Activated CD8-positive, alpha-beta T cell treated with anti-CD3 and anti-CD28 coated beads for 36 hours (primary cell): Measurements from ENCODE around the gene DLG1. TPM values are rescaled to one million over a fixed set of nuclear protein-coding genes. Genes with fewer than 3 reads are reported as not detected.

Experiments
- ATAC-seq: fragments of 200-7000 bp; cut with Tn5 transposase; one replicate; pipeline ENCODE4 v1.10.0; 2021; ENCODE audit warnings: mild to moderate bottlenecking, moderate library complexity
- CTCF ChIA-PET: fragments of 350-600 bp; sonication (Branson Sonifier 250); formaldehyde crosslinking; loops from one replicate; lab custom pipeline; 2021; ENCODE audit warnings: antibody characterized with exemption; lab: Charles Lee
- POLR2A ChIA-PET: fragments of 350-600 bp; sonication (Branson Sonifier 250); formaldehyde crosslinking; loops from one replicate; lab custom pipeline; 2021; ENCODE audit warnings: antibody characterized with exemption; lab: Charles Lee
- DNase-seq: peaks from one replicate; pipeline ENCODE4 v3.0.0-alpha.2; 2020
- H3K27ac Mint-ChIP-seq: one replicate; pipeline ENCODE4 v1.8.0; 2021; ENCODE audit warnings: mild to moderate bottlenecking, mixed read lengths
- H3K27me3 Mint-ChIP-seq: one replicate; pipeline ENCODE4 v1.8.0; 2021; ENCODE audit warnings: mixed read lengths
- H3K36me3 Mint-ChIP-seq: one replicate; pipeline ENCODE4 v1.8.0; 2021; ENCODE audit warnings: low read depth, mixed read lengths
- H3K4me1 Mint-ChIP-seq: one replicate; pipeline ENCODE4 v1.8.0; 2021; ENCODE audit warnings: low read depth, mixed read lengths
- H3K4me3 Mint-ChIP-seq: one replicate; pipeline ENCODE4 v1.8.0; 2021; ENCODE audit warnings: mild to moderate bottlenecking, moderate library complexity, mixed read lengths
- H3K9me3 Mint-ChIP-seq: one replicate; pipeline ENCODE4 v1.8.0; 2021; ENCODE audit warnings: mixed read lengths
- CTCF ChIP-seq: fragments of 200-600 bp; IDR thresholded peaks from one replicate; pipeline ENCODE4 v1.8.0; 2022; ENCODE audit warnings: antibody characterized with exemption, mild to moderate bottlenecking
- intact Hi-C: fragments of 100-400 bp; cut with micrococcal nuclease; formaldehyde crosslinking; loops from one replicate; pipeline ENCODE4 v1.10.0; 2022
- total RNA-seq, 2 experiments: library from RNA; stranded (reverse); gene quantifications; one replicate each; pipeline ENCODE4 v1.2.3, GENCODE V29; 2021

DLG1 gene
- total RNA-seq, 2 experiments from 2014 or later: 57.6 to 62.2 TPM

DNA sequence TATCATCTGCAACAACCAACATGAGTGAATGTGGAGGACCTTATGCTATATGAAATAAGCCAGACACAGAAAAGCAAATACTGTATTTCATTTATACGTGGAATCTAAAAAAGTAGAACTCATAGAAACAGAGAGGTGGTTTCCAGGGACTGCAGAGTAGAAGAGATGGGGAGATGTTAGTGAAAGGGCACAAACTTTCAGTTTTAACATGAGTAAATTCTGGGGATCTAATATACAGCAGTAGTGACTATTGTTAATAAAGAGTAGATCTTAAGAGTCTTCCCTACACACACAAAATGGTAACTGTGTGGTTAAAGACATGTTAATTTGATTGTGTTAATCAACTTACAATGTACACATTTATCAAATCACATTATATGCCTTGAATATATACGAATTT lies 247.9 kb downstream of the DLG1 start:
- CTCF ChIA-PET: no interaction called here

DNA sequence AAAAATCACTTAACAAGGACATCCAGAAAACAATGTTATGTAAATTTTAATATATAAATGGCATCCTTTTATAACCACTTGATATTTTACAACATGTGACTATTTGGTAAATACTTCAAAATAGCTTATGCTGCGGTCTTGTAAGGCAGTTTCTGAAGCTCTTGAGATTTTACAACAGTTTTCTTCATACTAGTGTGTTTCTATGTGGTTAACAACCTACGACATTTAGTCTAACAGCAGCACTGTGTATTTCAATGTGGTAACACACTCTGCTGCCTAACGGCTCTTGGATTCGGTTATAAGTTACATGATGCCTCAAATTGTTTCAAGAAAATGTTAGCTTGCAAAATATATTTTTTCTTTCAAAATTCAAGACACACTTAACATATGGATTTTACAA lies 255.9 kb downstream of the DLG1 start:
- no peak for ATAC-seq
- intact Hi-C loops: no loop called here
- Mint-ChIP-seq H3K27me3 (no peaks in the 10 kb centered on the region), H3K4me3 (no peak overlapping the region), H3K4me1 (no peaks in the 10 kb centered on the region), H3K27ac (no peak overlapping the region), H3K36me3 (peaks cover 5% of the 10 kb centered on the region), H3K9me3 (no peaks in the 10 kb centered on the region)
- no peak for DNase-seq
- ChIA-PET CTCF (interaction anchor here (2.6 to 6.7 kb wide), 2 partner anchors 12 to 13 kb away, joined by 5 to 45 read pairs; partner anchors contain the start of gene MELTF), POLR2A (no interaction called here)
- TF ChIP-seq CTCF: no peak

More for the DNA sequence above, 247.9 kb downstream of the DLG1 start:
- no peak for TF ChIP-seq CTCF
- no peak for DNase-seq
- no peaks in the 10 kb centered on the region for H3K9me3 Mint-ChIP-seq
- H3K27ac Mint-ChIP-seq: peak overlapping the region; percentile 66
- intact Hi-C loops: no loop called here
- H3K4me3 Mint-ChIP-seq: no peak overlapping the region
- peak; percentile 60 for ATAC-seq
- H3K36me3 Mint-ChIP-seq: peaks cover 20% of the 10 kb centered on the region
- no peaks in the 10 kb centered on the region for H3K27me3 Mint-ChIP-seq
- POLR2A ChIA-PET: no interaction called here
- H3K4me1 Mint-ChIP-seq: peaks cover 10% of the 10 kb centered on the region

GRCh38 chr3:197041875-197042488 lies 256.4 kb downstream of the DLG1 start:
- H3K36me3 Mint-ChIP-seq: peaks cover 5% of the 10 kb centered on the region
- ChIA-PET CTCF (interaction anchor here (6.7 kb wide), 1 partner anchor 12 kb away, joined by 45 read pairs; the partner anchor contains the start of gene MELTF), POLR2A (interaction anchor here (1.2 kb wide), 1 partner anchor 101 kb away, joined by 3 read pairs; no protein-coding TSS in a partner anchor)
- ATAC-seq: no peak
- no peak for DNase-seq
- no peaks in the 10 kb centered on the region for H3K27me3 Mint-ChIP-seq
- H3K27ac Mint-ChIP-seq: no peak overlapping the region
- no peaks in the 10 kb centered on the region for H3K4me1 Mint-ChIP-seq
- H3K9me3 Mint-ChIP-seq: no peaks in the 10 kb centered on the region
- TF ChIP-seq CTCF: no peak
- H3K4me3 Mint-ChIP-seq: no peak overlapping the region
- intact Hi-C loops: no loop called here

GRCh38 chr3:197040658-197041057 lies 257.8 kb downstream of the DLG1 start:
- H3K27me3 Mint-ChIP-seq: no peaks in the 10 kb centered on the region
- H3K36me3 Mint-ChIP-seq: peaks cover 3% of the 10 kb centered on the region
- DNase-seq (no peak), ATAC-seq (no peak)
- TF ChIP-seq CTCF: no peak
- no peaks in the 10 kb centered on the region for H3K9me3 Mint-ChIP-seq
- no peaks in the 10 kb centered on the region for H3K4me1 Mint-ChIP-seq
- intact Hi-C loops: no loop called here
- no peak overlapping the region for H3K4me3 Mint-ChIP-seq
- POLR2A ChIA-PET: no interaction called here
- CTCF ChIA-PET: interaction anchor here (6.7 kb wide), 1 partner anchor 10 kb away, joined by 45 read pairs; the partner anchor contains the start of gene MELTF
- no peak overlapping the region for H3K27ac Mint-ChIP-seq

- intact Hi-C loops: no loop called here
- no peak for ATAC-seq
- Mint-ChIP-seq H3K27me3 (peaks cover 2% of the 10 kb centered on the region), H3K9me3 (peaks cover 3% of the 10 kb centered on the region), H3K36me3 (no peaks in the 10 kb centered on the region), H3K4me3 (no peak overlapping the region), H3K4me1 (no peaks in the 10 kb centered on the region), H3K27ac (no peak overlapping the region)
- POLR2A ChIA-PET: no interaction called here
- CTCF ChIA-PET: interaction anchor here (1.1 kb wide), 1 partner anchor 9 kb away, joined by 5 read pairs; the partner anchor contains the start of gene MELTF
- no peak for DNase-seq
- TF ChIP-seq CTCF: no peak
Observed at GRCh38 chr3:197038679-197039462, 259.5 kb downstream of the DLG1 start.
